Nephron (organoid): ENCODE measurements around the gene ZBTB44.
A peak's percentile ranks its signal among the peaks of the same experiment; 100 is the strongest.

Experiments
- H3K27ac Mint-ChIP-seq, 3 experiments: 2 replicates each; pipeline ENCODE4 v1.8.0; 2020; ENCODE audit warnings: mixed read lengths in 3 of 3, mild to moderate bottlenecking in 2 of 3, moderate library complexity in 1 of 3
- H3K27me3 Mint-ChIP-seq: 2 replicates; pipeline ENCODE4 v1.8.0; 2021; ENCODE audit warnings: low read depth, mild to moderate bottlenecking, moderate library complexity, mixed read lengths
- H3K36me3 Mint-ChIP-seq: 2 replicates; pipeline ENCODE4 v1.8.0; 2020; ENCODE audit warnings: low read depth, mixed read lengths
- H3K4me1 Mint-ChIP-seq: 2 replicates; pipeline ENCODE4 v1.8.0; 2020; ENCODE audit warnings: mixed read lengths
- H3K4me3 Mint-ChIP-seq, 3 experiments: 2 replicates each; pipeline ENCODE4 v1.8.0; 2020; ENCODE audit warnings: mild to moderate bottlenecking in 3 of 3, mixed read lengths in 3 of 3, moderate library complexity in 2 of 3
- H3K9me3 Mint-ChIP-seq: 2 replicates; pipeline ENCODE4 v1.8.0; 2020; ENCODE audit warnings: mixed read lengths
- CTCF ChIP-seq, 3 experiments: fragments of 200-600 bp; sonication (generic); IDR thresholded peaks; one replicate each; pipeline ENCODE4 v1.5.0; 2021; ENCODE audit warnings: antibody characterized with exemption in 3 of 3; ENCODE audit not compliant: unreplicated experiment in 3 of 3

Gene ZBTB44

GRCh38 chr11:130223291-130223971, 91.3 kb downstream of the ZBTB44 start:
- TF ChIP-seq CTCF (IDR thresholded peaks at IDR 0.05; ENCODE audit: unreplicated experiment in 3 of 3), result no peak
- peaks cover 13% of the 10 kb centered on the region for H3K36me3 Mint-ChIP-seq
- H3K4me3 Mint-ChIP-seq, result no peak overlapping the region
- no peaks in the 10 kb centered on the region for H3K9me3 Mint-ChIP-seq
- no peak overlapping the region for H3K27ac Mint-ChIP-seq
- no peaks in the 10 kb centered on the region for H3K4me1 Mint-ChIP-seq
- H3K27me3 Mint-ChIP-seq, result no peaks in the 10 kb centered on the region

- Mint-ChIP-seq H3K27ac (no peak overlapping the region), H3K27me3 (peaks cover 4% of the 10 kb centered on the region), H3K4me1 (peaks cover 7% of the 10 kb centered on the region), H3K4me3 (no peak overlapping the region), H3K9me3 (no peaks in the 10 kb centered on the region), H3K36me3 (peaks cover 9% of the 10 kb centered on the region)
- no peak for TF ChIP-seq CTCF (IDR thresholded peaks at IDR 0.05; ENCODE audit: unreplicated experiment in 3 of 3)
Measured at GRCh38 chr11:130220311-130221035, 94.2 kb downstream of the ZBTB44 start.

- TF ChIP-seq CTCF (IDR thresholded peaks at IDR 0.05; ENCODE audit: unreplicated experiment in 3 of 3), result no peak
- Mint-ChIP-seq H3K9me3 (no peaks in the 10 kb centered on the region), H3K4me3 (no peak overlapping the region), H3K27me3 (peaks cover 14% of the 10 kb centered on the region), H3K4me1 (peaks cover 10% of the 10 kb centered on the region), H3K36me3 (no peaks in the 10 kb centered on the region), H3K27ac (no peak overlapping the region)
Measured at GRCh38 chr11:130219148-130219547, 95.6 kb downstream of the ZBTB44 start.

GRCh38 chr11:130218501-130219070, 96.1 kb downstream of the ZBTB44 start:
- Mint-ChIP-seq H3K9me3 (no peaks in the 10 kb centered on the region), H3K4me3 (no peak overlapping the region), H3K27ac (no peak overlapping the region), H3K36me3 (no peaks in the 10 kb centered on the region), H3K27me3 (peaks cover 20% of the 10 kb centered on the region), H3K4me1 (peaks cover 11% of the 10 kb centered on the region)
- no peak for TF ChIP-seq CTCF (IDR thresholded peaks at IDR 0.05; ENCODE audit: unreplicated experiment in 3 of 3)

- Mint-ChIP-seq H3K36me3 (no peaks in the 10 kb centered on the region), H3K4me1 (peaks cover 11% of the 10 kb centered on the region), H3K4me3 (no peak overlapping the region), H3K27ac (peak overlapping the region in 1 of 3 experiments; percentile 87), H3K9me3 (no peaks in the 10 kb centered on the region), H3K27me3 (peaks cover 31% of the 10 kb centered on the region)
- TF ChIP-seq CTCF (IDR thresholded peaks at IDR 0.05; ENCODE audit: unreplicated experiment in 3 of 3), result no peak
Measured at GRCh38 chr11:130217133-130218031, 97.3 kb downstream of the ZBTB44 start.
